Endothelial cell of umbilical vein (primary cell): ENCODE data around the gene C10orf105. TPM values are rescaled to one million over a fixed set of nuclear protein-coding genes. Genes with fewer than 3 reads are reported as not detected.

Experiments
- BruUV-seq: library from RNA; stranded (reverse); fragments of 400-500 nt; replicated peaks from 2 replicates; lab custom pipeline; 2021; lab: Mats Ljungman, UMichigan
- CTCF ChIA-PET: fragments of 300-600, 350-600 bp; sonication (Branson Sonifier 250); formaldehyde crosslinking; loops from one replicate; lab custom pipeline; 2021; ENCODE audit warnings: antibody characterized with exemption, inconsistent platforms; lab: Charles Lee
- POLR2A ChIA-PET: fragments of 300-600, 350-600 bp; sonication (Branson Sonifier 250); formaldehyde crosslinking; loops from one replicate; lab custom pipeline; 2021; ENCODE audit warnings: antibody characterized with exemption, inconsistent platforms; lab: Charles Lee
- DNase-seq: peaks from one replicate; pipeline ENCODE4 v3.0.0-alpha.2; 2011; ENCODE audit warnings: low read depth, low spot score
- FAIRE-seq: peaks from 2 replicates; lab custom pipeline; 2011; peaks lifted over from hg19 to GRCh38; lab: Jason Lieb, UNC
- H2AFZ ChIP-seq: 2 replicates; pipeline ENCODE4 v1.6.0; 2012; ENCODE audit warnings: low read depth, low read length, control low read depth, inconsistent platforms
- H3K27ac ChIP-seq: 2 replicates; pipeline ENCODE4 v1.5.1; 2011; ENCODE audit warnings: low read depth, mild to moderate bottlenecking, control low read depth, low read length, moderate library complexity; ENCODE audit not compliant: insufficient read depth
- H3K27me3 ChIP-seq, 2 experiments: 2 replicates each; pipeline versions ENCODE4 v1.6.0 to v1.6.1; 2011; ENCODE audit warnings: low read length in 2 of 2, mixed read lengths in 1 of 2; ENCODE audit not compliant: control insufficient read depth in 2 of 2, insufficient read depth in 2 of 2
- H3K36me3 ChIP-seq, 2 experiments: 2 replicates in 1 of 2; 3 replicates in 1 of 2; pipeline ENCODE4 v1.5.1; 2011; ENCODE audit warnings: low read length in 2 of 2, mild to moderate bottlenecking in 1 of 2, moderate library complexity in 1 of 2; ENCODE audit not compliant: control insufficient read depth in 2 of 2, insufficient read depth in 2 of 2; ENCODE audit errors: extremely low read depth in 1 of 2
- H3K4me1 ChIP-seq: 3 replicates; pipeline ENCODE4 v1.5.1; 2011; ENCODE audit warnings: mild to moderate bottlenecking, low read length; ENCODE audit not compliant: control insufficient read depth, insufficient read depth; ENCODE audit errors: extremely low read depth
- H3K4me2 ChIP-seq: 2 replicates; pipeline ENCODE4 v1.6.1; 2011; ENCODE audit warnings: low read length, control low read depth, mixed read lengths; ENCODE audit not compliant: insufficient read depth
- H3K4me3 ChIP-seq, 3 experiments: fragments of 200-600 bp in 1 of 3; sonication (generic), shearing (Covaris generic) in 1 of 3; replicated peaks in 1 of 3; 2 replicates each; pipeline ENCODE4 v1.5.1; 2011 to 2016; ENCODE audit warnings: control low read depth in 3 of 3, low read length in 3 of 3, mild to moderate bottlenecking in 2 of 3, inconsistent platforms in 1 of 3, low read depth in 1 of 3, moderate library complexity in 1 of 3; ENCODE audit not compliant: insufficient read depth in 1 of 3
- H3K79me2 ChIP-seq: 2 replicates; pipeline ENCODE4 v1.6.0; 2012; ENCODE audit warnings: low read length, inconsistent platforms; ENCODE audit not compliant: control insufficient read depth, insufficient read depth
- H3K9ac ChIP-seq: replicated peaks from 2 replicates; pipeline ENCODE3; 2011; ENCODE audit warnings: low read length, control low read depth; ENCODE audit not compliant: insufficient read depth; ENCODE audit errors: extremely low read depth
- H3K9me1 ChIP-seq: replicated peaks from 3 replicates; pipeline ENCODE4 v1.6.0; 2011; ENCODE audit warnings: mild to moderate bottlenecking, low read length; ENCODE audit not compliant: control insufficient read depth, insufficient read depth; ENCODE audit errors: extremely low read depth
- H3K9me3 ChIP-seq: replicated peaks from 2 replicates; pipeline ENCODE4 v1.5.1; 2012; ENCODE audit warnings: low read length, inconsistent platforms; ENCODE audit not compliant: control insufficient read depth, insufficient read depth
- H4K20me1 ChIP-seq: replicated peaks from 2 replicates; pipeline ENCODE3; 2011; ENCODE audit warnings: mild to moderate bottlenecking, low read length; ENCODE audit not compliant: control insufficient read depth, insufficient read depth; ENCODE audit errors: extremely low read depth
- CTCF ChIP-seq, 2 donors: IDR thresholded peaks; 1 replicate in 1 of 2; 2 replicates in 1 of 2; pipeline ENCODE4 v1.5.1; 2011; ENCODE audit warnings: low read length in 2 of 2, mild to moderate bottlenecking in 2 of 2, moderate library complexity in 2 of 2, control low read depth in 1 of 2, inconsistent platforms in 1 of 2, low read depth in 1 of 2; ENCODE audit not compliant: insufficient read depth in 1 of 2; ENCODE audit errors: extremely low read depth in 1 of 2
- EZH2 ChIP-seq: IDR thresholded peaks from 2 replicates; pipeline ENCODE4 v1.6.1; 2012; ENCODE audit warnings: borderline replicate concordance, low read depth, mild to moderate bottlenecking, moderate library complexity, low read length, inconsistent platforms; ENCODE audit not compliant: severe bottlenecking
- FOS ChIP-seq: IDR thresholded peaks from 2 replicates; pipeline ENCODE4 v1.6.1; 2011; ENCODE audit warnings: mild to moderate bottlenecking, low read length, moderate library complexity, borderline replicate concordance; ENCODE audit not compliant: insufficient read depth
- GATA2 ChIP-seq: IDR thresholded peaks from 2 replicates; pipeline ENCODE4 v1.7.0; 2011; ENCODE audit warnings: low read depth, mild to moderate bottlenecking, moderate library complexity, mixed read lengths, low read length; ENCODE audit not compliant: insufficient read length, insufficient read depth
- JUN ChIP-seq: IDR thresholded peaks from 2 replicates; pipeline ENCODE4 v1.6.1; 2011; ENCODE audit warnings: borderline replicate concordance, low read depth; ENCODE audit not compliant: insufficient read length, insufficient read depth
- MAX ChIP-seq: IDR thresholded peaks from 2 replicates; pipeline ENCODE4 v1.6.1; 2011; ENCODE audit not compliant: insufficient read depth, insufficient read length
- MYC ChIP-seq: IDR thresholded peaks from one replicate; pipeline ENCODE4 v1.6.1; 2011; ENCODE audit warnings: mild to moderate bottlenecking, low read depth, low read length
- POLR2A ChIP-seq: IDR thresholded peaks from 2 replicates; pipeline ENCODE4 v1.6.1; 2012; ENCODE audit warnings: low read depth, mild to moderate bottlenecking, control low read depth, low read length
- POLR2AphosphoS5 ChIP-seq: IDR thresholded peaks from 2 replicates; pipeline ENCODE4 v1.6.1; 2012; ENCODE audit warnings: low read depth, mild to moderate bottlenecking, control low read depth, low read length, moderate library complexity; ENCODE audit not compliant: insufficient read depth
- dilution Hi-C: fragments of 300-500 bp; cut with MboI; formaldehyde crosslinking; loops from one replicate; pipeline ENCODE4 v1.15.0; 2019; ENCODE audit warnings: low sequenced_read_pairs; ENCODE audit not compliant: extremely low pct_ligation_motif_present
- intact Hi-C: fragments of 100-400 bp; cut with micrococcal nuclease; formaldehyde crosslinking; loops from one replicate; pipeline ENCODE4 v1.10.0; 2022
- polyA plus RNA-seq, 4 experiments: library from polyadenylated mRNA; depleted of rRNA in 3 of 4; stranded (reverse) in 3 of 4; unstranded in 1 of 4; fragments of >200 nt; gene quantifications; 2 replicates each; pipeline versions ENCODE4 v1.2.1 to v1.2.3, GENCODE V29; 2011 to 2012; ENCODE audit warnings: missing spikeins in 1 of 4
- total RNA-seq: library from RNA; stranded (reverse); gene quantifications from 2 replicates; pipeline ENCODE4 v1.2.3, GENCODE V29; 2021

Gene C10orf105
- total and polyA plus RNA-seq, 2 donors (not counting 3 experiments of a cell fraction or from before 2014, with no cell fraction given): not detected

- no peaks in the 10 kb centered on the region for H3K9me3 ChIP-seq
- no peak overlapping the region for H3K27ac ChIP-seq
- H3K79me2 ChIP-seq: no peaks in the 10 kb centered on the region
- no peaks in the 10 kb centered on the region for H4K20me1 ChIP-seq
- FAIRE-seq: no peak
- no peak overlapping the region for H3K4me2 ChIP-seq
- CTCF ChIA-PET: interaction anchor here (1.3 to 2.2 kb wide), 3 partner anchors 9 to 16 kb away, joined by 3 to 8 read pairs (median 4); partner anchors contain the start of gene VSIR
- POLR2A ChIA-PET: interaction anchor here (1.3 kb wide), 1 partner anchor 10 kb away, joined by 3 read pairs; no protein-coding TSS in a partner anchor
- DNase-seq: no peak
- no peak overlapping the region for H2AFZ ChIP-seq
- H3K36me3 ChIP-seq: no peaks in the 10 kb centered on the region
- no peak overlapping the region for H3K9ac ChIP-seq
- dilution Hi-C loops (no loop called here), intact Hi-C loops (no loop called here)
- H3K4me3 ChIP-seq: no peak overlapping the region
- TF ChIP-seq FOS (no peak), POLR2A (no peak), POLR2AphosphoS5 (no peak), MYC (no peak), GATA2 (no peak), EZH2 (no peak), CTCF (IDR thresholded peaks at IDR 0.05; ENCODE audit: extremely low read depth in 1 of 2, insufficient read depth in 1 of 2, low read depth in 1 of 2, low read length in 2 of 2) (no peak), JUN (no peak), MAX (no peak)
- H3K9me1 ChIP-seq: no peaks in the 10 kb centered on the region
- H3K27me3 ChIP-seq: peaks cover 6 to 9% of the 10 kb centered on the region in 2 experiments
- BruUV-seq: no TSS peak
- H3K4me1 ChIP-seq: no peaks in the 10 kb centered on the region
Observed at GRCh38 chr10:71757399-71757922, 37.9 kb upstream of the C10orf105 start.
